Measurements from ENCODE around the gene FBXO8.

- TF ChIP-seq, protein P1, sequence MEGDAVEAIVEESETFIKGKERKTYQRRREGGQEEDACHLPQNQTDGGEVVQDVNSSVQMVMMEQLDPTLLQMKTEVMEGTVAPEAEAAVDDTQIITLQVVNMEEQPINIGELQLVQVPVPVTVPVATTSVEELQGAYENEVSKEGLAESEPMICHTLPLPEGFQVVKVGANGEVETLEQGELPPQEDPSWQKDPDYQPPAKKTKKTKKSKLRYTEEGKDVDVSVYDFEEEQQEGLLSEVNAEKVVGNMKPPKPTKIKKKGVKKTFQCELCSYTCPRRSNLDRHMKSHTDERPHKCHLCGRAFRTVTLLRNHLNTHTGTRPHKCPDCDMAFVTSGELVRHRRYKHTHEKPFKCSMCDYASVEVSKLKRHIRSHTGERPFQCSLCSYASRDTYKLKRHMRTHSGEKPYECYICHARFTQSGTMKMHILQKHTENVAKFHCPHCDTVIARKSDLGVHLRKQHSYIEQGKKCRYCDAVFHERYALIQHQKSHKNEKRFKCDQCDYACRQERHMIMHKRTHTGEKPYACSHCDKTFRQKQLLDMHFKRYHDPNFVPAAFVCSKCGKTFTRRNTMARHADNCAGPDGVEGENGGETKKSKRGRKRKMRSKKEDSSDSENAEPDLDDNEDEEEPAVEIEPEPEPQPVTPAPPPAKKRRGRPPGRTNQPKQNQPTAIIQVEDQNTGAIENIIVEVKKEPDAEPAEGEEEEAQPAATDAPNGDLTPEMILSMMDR (IDR thresholded peaks at IDR 0.05; ENCODE audit: low read depth, low read length) = no peak
- TF ChIP-seq POLR2A (IDR thresholded peaks at IDR 0.05; ENCODE audit: extremely low read depth, insufficient read length) (no peak), MYC (IDR thresholded peaks at IDR 0.05; ENCODE audit: low read depth, low read length) (no peak)
These were observed 27.7 kb downstream of the FBXO8 start for GRCh38 chr4:174255786-174256185.

Measured in NB4 (cell line).